Vagina (tissue), 2 donors: ENCODE data around the gene LZTFL1. TPM values are rescaled to one million over a fixed set of nuclear protein-coding genes. Genes with fewer than 3 reads are reported as not detected.

ENCODE experiments used
- DNase-seq, 2 donors: peaks; one replicate each; pipeline ENCODE4 v3.0.0-alpha.2; 2017; ENCODE audit errors: extremely low spot score in 2 of 2
- H3K27ac ChIP-seq: fragments of 200-600 bp; sonication (generic); one replicate; pipeline ENCODE4 v1.5.1; 2019
- H3K27me3 ChIP-seq: fragments of 200-600 bp; sonication (generic); one replicate; pipeline ENCODE4 v1.5.1; 2019
- H3K36me3 ChIP-seq, 2 donors: fragments of 200-600 bp; sonication (generic); one replicate each; pipeline ENCODE4 v1.5.1; 2017 to 2019
- H3K4me1 ChIP-seq: fragments of 200-600 bp; sonication (generic); one replicate; pipeline ENCODE4 v1.5.1; 2019
- H3K4me3 ChIP-seq, 2 donors: fragments of 200-600 bp; sonication (generic); 1 replicate in 1 of 2; 2 replicates in 1 of 2; pipeline ENCODE4 v1.5.1; 2016 to 2019
- H3K9me3 ChIP-seq: fragments of 200-600 bp; sonication (generic); one replicate; pipeline ENCODE4 v1.5.1; 2019
- POLR2A ChIP-seq, 2 donors: fragments of 450-650 bp; IDR thresholded peaks; one replicate each; pipeline ENCODE4 v1.6.1; 2017; ENCODE audit warnings: antibody characterized with exemption in 2 of 2, mild to moderate bottlenecking in 2 of 2, moderate library complexity in 2 of 2
- POLR2AphosphoS5 ChIP-seq, 2 donors: sonication (generic); formaldehyde crosslinking; IDR thresholded peaks; one replicate each; pipeline ENCODE4 v1.9.0; 2017; ENCODE audit warnings: antibody characterized with exemption in 2 of 2, mild to moderate bottlenecking in 2 of 2, low read depth in 1 of 2; ENCODE audit not compliant: insufficient read depth in 1 of 2
- intact Hi-C: fragments of 100-400 bp; cut with DNase I; formaldehyde crosslinking; loops from one replicate; pipeline ENCODE4 v1.15.1; 2023
- total RNA-seq: library from RNA; depleted of rRNA; stranded (reverse); fragments of >200 nt; gene quantifications from one replicate; pipeline ENCODE4 v1.2.3, GENCODE V29; 2016
- TF ChIP-seq, protein P1 (sequence below), 3 experiments: fragments of 450-650 bp in 2 of 3; fragments of 200-600 bp in 1 of 3; sonication (generic) in 1 of 3; IDR thresholded peaks; one replicate each; pipeline ENCODE4 v1.5.1; 2017 to 2019; ENCODE audit warnings: antibody characterized with exemption in 3 of 3, mild to moderate bottlenecking in 2 of 3, moderate library complexity in 2 of 3

Gene LZTFL1
- total RNA-seq, 1 donor from 2014 or later, result 9.1 TPM

DNA sequence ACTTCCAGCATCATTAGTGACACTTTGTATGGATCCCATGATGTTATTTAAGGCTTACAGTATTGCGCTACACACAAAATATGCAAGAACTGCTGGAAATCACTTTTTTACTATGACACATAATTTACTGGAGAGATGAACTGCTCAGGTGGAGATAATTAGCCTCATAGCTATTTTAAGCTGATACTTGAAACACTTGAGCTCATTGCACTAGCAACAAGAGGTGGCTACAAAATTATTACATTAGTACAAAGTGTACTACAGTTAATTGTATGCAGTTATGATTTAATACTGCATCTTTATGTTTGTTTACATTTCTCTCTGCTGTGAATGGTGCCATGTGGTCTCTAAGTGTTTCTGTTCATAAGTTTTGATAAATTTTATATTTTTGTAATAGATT, 6.5 kb upstream of the LZTFL1 start:
- no peaks in the 10 kb centered on the region for H3K9me3 ChIP-seq
- no peaks in the 10 kb centered on the region for H3K36me3 ChIP-seq
- no peaks in the 10 kb centered on the region for H3K27me3 ChIP-seq
- intact Hi-C loops, result no loop called here
- no peak overlapping the region for H3K27ac ChIP-seq
- H3K4me3 ChIP-seq, result no peak overlapping the region
- H3K4me1 ChIP-seq, result no peaks in the 10 kb centered on the region
- no peak for DNase-seq
- TF ChIP-seq, protein P1, sequence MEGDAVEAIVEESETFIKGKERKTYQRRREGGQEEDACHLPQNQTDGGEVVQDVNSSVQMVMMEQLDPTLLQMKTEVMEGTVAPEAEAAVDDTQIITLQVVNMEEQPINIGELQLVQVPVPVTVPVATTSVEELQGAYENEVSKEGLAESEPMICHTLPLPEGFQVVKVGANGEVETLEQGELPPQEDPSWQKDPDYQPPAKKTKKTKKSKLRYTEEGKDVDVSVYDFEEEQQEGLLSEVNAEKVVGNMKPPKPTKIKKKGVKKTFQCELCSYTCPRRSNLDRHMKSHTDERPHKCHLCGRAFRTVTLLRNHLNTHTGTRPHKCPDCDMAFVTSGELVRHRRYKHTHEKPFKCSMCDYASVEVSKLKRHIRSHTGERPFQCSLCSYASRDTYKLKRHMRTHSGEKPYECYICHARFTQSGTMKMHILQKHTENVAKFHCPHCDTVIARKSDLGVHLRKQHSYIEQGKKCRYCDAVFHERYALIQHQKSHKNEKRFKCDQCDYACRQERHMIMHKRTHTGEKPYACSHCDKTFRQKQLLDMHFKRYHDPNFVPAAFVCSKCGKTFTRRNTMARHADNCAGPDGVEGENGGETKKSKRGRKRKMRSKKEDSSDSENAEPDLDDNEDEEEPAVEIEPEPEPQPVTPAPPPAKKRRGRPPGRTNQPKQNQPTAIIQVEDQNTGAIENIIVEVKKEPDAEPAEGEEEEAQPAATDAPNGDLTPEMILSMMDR (IDR thresholded peaks at IDR 0.05), result no peak
- TF ChIP-seq POLR2A (IDR thresholded peaks at IDR 0.05) (no peak), POLR2AphosphoS5 (IDR thresholded peaks at IDR 0.05; ENCODE audit: insufficient read depth in 1 of 2, low read depth in 1 of 2) (no peak)

DNA sequence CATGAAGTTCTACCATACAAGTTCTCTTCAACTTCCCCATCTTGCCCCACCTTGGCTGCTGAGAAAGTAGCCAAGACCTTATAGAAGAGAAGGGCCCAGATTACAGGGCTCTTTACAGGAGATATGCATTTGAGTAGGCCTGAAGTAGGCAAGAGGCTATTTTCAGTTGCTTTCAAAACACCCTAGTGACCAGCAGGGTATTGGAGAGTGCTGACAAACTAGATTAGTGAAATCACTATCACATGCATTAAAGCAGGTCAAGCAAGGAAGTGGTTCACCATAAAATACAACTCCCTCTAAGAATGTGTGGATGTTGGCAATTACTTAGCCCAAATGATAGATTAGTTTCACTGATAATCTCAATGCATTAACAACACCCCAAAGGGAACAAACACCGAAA, 2.7 kb upstream of the LZTFL1 start:
- no peak overlapping the region for H3K4me3 ChIP-seq
- H3K4me1 ChIP-seq, result peaks cover 19% of the 10 kb centered on the region
- H3K9me3 ChIP-seq, result no peaks in the 10 kb centered on the region
- H3K27me3 ChIP-seq, result no peaks in the 10 kb centered on the region
- DNase-seq, result no peak
- H3K27ac ChIP-seq, result no peak overlapping the region
- TF ChIP-seq, protein P1 (IDR thresholded peaks at IDR 0.05), result no peak
- TF ChIP-seq POLR2AphosphoS5 (IDR thresholded peaks at IDR 0.05; ENCODE audit: insufficient read depth in 1 of 2, low read depth in 1 of 2), result no peak
- TF ChIP-seq POLR2A (IDR thresholded peaks at IDR 0.05), result no peak
- H3K36me3 ChIP-seq, result no peaks in the 10 kb centered on the region
- intact Hi-C loops, result no loop called here

DNA sequence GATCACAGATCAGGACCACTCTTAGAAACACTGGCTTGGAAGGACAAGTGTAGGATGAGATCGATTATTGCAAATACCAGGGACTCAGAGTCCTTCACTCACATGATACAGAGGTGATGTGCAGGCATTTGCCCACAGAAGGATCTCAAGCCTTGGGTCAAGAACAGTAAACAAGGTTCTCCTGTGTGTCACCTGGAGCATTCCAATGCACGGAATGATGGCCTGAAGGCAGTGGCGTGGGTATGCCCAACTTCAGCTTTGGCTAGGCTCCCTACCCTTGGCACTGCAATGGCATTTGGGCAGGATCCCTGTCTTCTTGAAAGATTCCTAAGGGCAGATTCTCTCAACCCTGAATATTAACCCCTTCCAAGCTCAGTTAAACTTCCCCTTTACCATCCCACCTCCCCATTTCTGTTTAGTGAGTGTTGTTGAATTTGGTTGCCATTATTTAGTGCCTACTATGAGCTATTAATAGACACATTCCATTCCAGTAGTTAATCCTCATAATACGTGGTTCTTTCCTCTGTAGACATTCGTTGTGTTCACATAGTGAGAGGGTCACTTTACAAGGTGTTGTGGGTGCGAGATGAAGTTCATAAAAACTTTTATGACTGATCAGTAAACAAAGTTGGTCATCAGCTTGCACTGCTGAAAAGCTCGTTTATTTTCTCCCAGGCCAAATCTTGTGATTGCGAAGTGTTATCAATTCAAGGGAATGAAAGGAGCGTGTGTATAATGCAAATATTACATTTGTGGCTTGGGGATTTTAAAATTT, 1.1 kb upstream of the LZTFL1 start:
- Histone ChIP-seq H3K27me3 (no peaks in the 10 kb centered on the region), H3K9me3 (no peaks in the 10 kb centered on the region), H3K4me1 (peaks cover 19% of the 10 kb centered on the region), H3K4me3 (no peak overlapping the region), H3K27ac (no peak overlapping the region), H3K36me3 (no peaks in the 10 kb centered on the region)
- DNase-seq, result no peak
- TF ChIP-seq POLR2A (IDR thresholded peaks at IDR 0.05) (no peak), POLR2AphosphoS5 (IDR thresholded peaks at IDR 0.05; ENCODE audit: insufficient read depth in 1 of 2, low read depth in 1 of 2) (no peak)
- TF ChIP-seq, protein P1 (IDR thresholded peaks at IDR 0.05), result no peak
- intact Hi-C loops, result no loop called here

DNA sequence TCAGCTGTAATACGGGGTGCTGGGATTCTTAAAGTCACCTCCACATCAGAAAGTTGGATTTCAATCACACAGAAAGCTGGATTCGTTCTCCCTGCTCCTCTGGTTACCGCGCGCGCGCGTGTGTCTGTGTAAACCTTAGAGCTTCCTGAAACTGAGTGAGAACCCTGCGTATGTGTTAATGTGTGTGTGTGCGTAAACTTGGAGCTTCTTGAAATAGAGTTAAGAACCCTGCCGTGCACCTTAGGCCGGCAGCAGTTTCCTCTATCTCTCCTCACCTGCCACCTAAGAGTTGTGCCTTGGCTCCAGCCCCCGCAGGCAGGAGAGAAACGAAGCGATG, 531 bp downstream of the LZTFL1 start:
- DNase-seq, result no peak
- H3K27ac ChIP-seq, result no peak overlapping the region
- intact Hi-C loops, result no loop called here
- no peaks in the 10 kb centered on the region for H3K36me3 ChIP-seq
- H3K9me3 ChIP-seq, result no peaks in the 10 kb centered on the region
- H3K4me1 ChIP-seq, result peaks cover 19% of the 10 kb centered on the region
- TF ChIP-seq POLR2AphosphoS5 (IDR thresholded peaks at IDR 0.05; ENCODE audit: insufficient read depth in 1 of 2, low read depth in 1 of 2), result no peak
- no peak for TF ChIP-seq POLR2A (IDR thresholded peaks at IDR 0.05)
- TF ChIP-seq, protein P1 (IDR thresholded peaks at IDR 0.05), result no peak
- peak overlapping the region; percentile 62 to 74 for H3K4me3 ChIP-seq
- no peaks in the 10 kb centered on the region for H3K27me3 ChIP-seq

DNA sequence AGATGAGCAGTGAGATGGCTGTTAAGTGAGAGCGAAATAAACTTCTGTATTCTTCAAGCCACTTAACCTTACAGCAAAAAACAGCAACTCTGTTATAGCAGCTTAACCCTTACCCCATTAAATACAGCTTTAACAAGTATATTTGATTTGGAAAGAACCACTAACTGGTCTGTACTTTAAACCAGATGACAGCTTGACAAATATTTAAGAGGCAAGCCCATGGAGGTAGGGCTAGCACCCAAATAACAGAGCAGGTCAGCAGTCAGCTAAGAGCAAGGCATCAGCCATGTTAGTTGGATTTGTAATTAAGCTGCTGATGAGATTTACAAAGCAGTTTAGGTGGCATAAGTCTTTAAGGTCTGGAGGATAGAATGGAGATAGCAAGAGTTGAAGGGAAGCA, 3.5 kb downstream of the LZTFL1 start:
- Histone ChIP-seq H3K4me1 (peaks cover 19% of the 10 kb centered on the region), H3K27ac (no peak overlapping the region), H3K9me3 (no peaks in the 10 kb centered on the region), H3K4me3 (no peak overlapping the region), H3K27me3 (no peaks in the 10 kb centered on the region), H3K36me3 (peaks cover 0 to 21% of the 10 kb centered on the region in 2 donors)
- no peak for DNase-seq
- TF ChIP-seq, protein P1 (IDR thresholded peaks at IDR 0.05), result no peak
- TF ChIP-seq POLR2A (IDR thresholded peaks at IDR 0.05) (no peak), POLR2AphosphoS5 (IDR thresholded peaks at IDR 0.05; ENCODE audit: insufficient read depth in 1 of 2, low read depth in 1 of 2) (no peak)
- intact Hi-C loops, result no loop called here
